Omental fat pad (tissue), 4 donors: ENCODE data around the gene SLC25A26. TPM values are rescaled to one million over a fixed set of nuclear protein-coding genes. Genes with fewer than 3 reads are reported as not detected.
A peak's percentile ranks its signal among the peaks of the same experiment; 100 is the strongest.

Experiments used
- ATAC-seq: fragments of 150-250 bp; one replicate; pipeline ENCODE4 v1.9.1; 2016; ENCODE audit warnings: mild to moderate bottlenecking, moderate library complexity; ENCODE audit not compliant: low FRiP score
- DNase-seq: peaks from one replicate; pipeline ENCODE4 v3.0.0-alpha.2; 2019; ENCODE audit warnings: low spot score
- CTCF ChIP-seq, 3 donors: fragments of 450-650 bp; IDR thresholded peaks; one replicate each; pipeline ENCODE4 v1.5.1; 2016 to 2017; ENCODE audit warnings: antibody characterized with exemption in 3 of 3, mild to moderate bottlenecking in 3 of 3, moderate library complexity in 2 of 3
- total RNA-seq, 4 donors: library from RNA; depleted of rRNA; stranded (reverse); fragments of >200 nt; gene quantifications; one replicate each; pipeline ENCODE4 v1.1.0, GENCODE V29; 2016

Gene SLC25A26
- total RNA-seq, 4 donors from 2014 or later, result 19.2 to 26.4 (median 23.0) TPM

- ATAC-seq, result no peak
- DNase-seq, result no peak
- no peak for TF ChIP-seq CTCF (IDR thresholded peaks at IDR 0.05)
Measured at GRCh38 chr3:66392966-66393332, 172.1 kb downstream of the SLC25A26 start.

GRCh38 chr3:66393333-66394005, 172.7 kb downstream of the SLC25A26 start:
- no peak for ATAC-seq
- no peak for DNase-seq
- no peak for TF ChIP-seq CTCF (IDR thresholded peaks at IDR 0.05)

GRCh38 chr3:66394019-66394752, 173.4 kb downstream of the SLC25A26 start:
- TF ChIP-seq CTCF (IDR thresholded peaks at IDR 0.05), result no peak
- DNase-seq, result no peak
- ATAC-seq, result peak; percentile 10

DNA sequence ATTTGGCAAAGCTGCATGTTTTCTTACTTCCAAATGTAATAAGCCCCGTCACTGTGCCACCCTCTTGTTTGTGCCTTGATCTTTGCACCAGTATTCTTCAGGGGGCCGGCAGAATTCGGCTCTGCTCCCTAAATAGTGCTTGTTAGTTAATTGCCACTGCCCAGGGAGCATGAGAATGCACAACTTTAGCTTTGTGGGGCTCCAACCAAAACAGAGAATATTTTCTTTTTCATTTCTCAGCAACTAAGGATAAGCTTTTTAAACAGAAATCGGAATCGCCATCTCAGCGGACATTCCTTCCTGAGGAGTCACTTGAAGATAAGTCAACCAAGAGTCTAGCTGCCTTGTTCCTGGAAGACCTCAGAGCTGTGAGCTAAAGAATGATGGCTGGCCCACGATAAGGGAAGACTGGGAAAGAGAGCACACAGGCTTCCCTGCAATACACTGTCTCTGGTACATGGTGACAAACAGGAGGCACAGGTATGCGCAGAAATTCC, 174.0 kb downstream of the SLC25A26 start:
- no peak for ATAC-seq
- DNase-seq, result no peak

GRCh38 chr3:66395635-66396034, 174.8 kb downstream of the SLC25A26 start:
- no peak for TF ChIP-seq CTCF (IDR thresholded peaks at IDR 0.05)
- DNase-seq (no peak), ATAC-seq (no peak)

More for the DNA sequence above, 174.0 kb downstream of the SLC25A26 start:
- no peak for TF ChIP-seq CTCF (IDR thresholded peaks at IDR 0.05)

GRCh38 chr3:66396161-66396760, 175.5 kb downstream of the SLC25A26 start:
- no peak for ATAC-seq
- no peak for TF ChIP-seq CTCF (IDR thresholded peaks at IDR 0.05)
- no peak for DNase-seq
